ENCODE measurements around the gene CGNL1.

The CGNL1 gene

GRCh38 chr15:57375827-57376695, at the start of gene CGNL1:
CGNL1 (plus strand) TSS chr15:57376505; CDS start chr15:57438000, 61,495 bp downstream.
- no peak for DNase-seq (ENCODE audit: low read depth in 2 of 2)

GRCh38 chr15:57327985-57328471, 48.3 kb upstream of the CGNL1 start:
- DNase-seq (ENCODE audit: low read depth in 2 of 2): no peak

GRCh38 chr15:57328479-57328878, 47.8 kb upstream of the CGNL1 start:
- no peak for DNase-seq (ENCODE audit: low read depth in 2 of 2)

GRCh38 chr15:57328897-57329296, 47.4 kb upstream of the CGNL1 start:
- DNase-seq (ENCODE audit: low read depth in 2 of 2): no peak

DNA sequence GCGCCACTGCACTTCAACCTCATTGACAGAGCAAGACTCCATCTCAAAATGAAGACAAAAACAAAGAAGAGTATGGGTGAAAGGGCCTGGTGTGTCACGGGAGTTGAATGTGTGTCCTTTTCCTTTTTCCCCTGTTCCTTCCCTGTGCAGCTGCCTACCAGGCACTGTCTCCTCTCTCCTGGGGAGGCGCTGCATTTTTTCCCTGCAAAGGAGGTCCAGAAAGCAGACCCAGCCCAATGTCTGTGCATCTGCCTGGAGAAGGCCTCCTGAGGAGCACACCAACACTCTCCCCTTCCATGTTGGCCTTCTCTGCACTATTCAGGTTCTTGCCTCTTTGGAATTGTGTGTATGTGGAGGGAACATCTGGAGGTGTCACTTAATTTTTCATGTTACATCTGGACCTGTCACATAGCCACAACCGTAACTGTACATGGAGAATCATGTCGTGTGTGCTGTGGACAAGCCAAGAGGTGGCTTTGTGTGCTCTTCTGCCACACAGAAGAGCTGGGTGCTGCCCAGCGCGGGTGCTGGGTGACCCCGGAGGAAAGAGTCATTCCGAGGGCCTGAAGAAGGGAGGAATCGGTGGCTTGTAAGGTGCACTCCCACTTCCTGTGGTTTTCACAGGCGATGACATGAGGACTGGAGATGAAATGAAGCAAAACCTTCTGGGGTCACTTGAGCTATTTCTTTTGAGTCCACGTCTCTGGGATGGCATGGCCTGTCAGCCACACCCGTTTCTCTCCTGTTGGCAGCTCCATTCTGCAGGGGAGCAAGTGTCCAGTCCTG, 46.5 kb upstream of the CGNL1 start:
- DNase-seq (ENCODE audit: low read depth in 2 of 2): no peak

GRCh38 chr15:57330619-57331340, 45.5 kb upstream of the CGNL1 start:
- no peak for DNase-seq (ENCODE audit: low read depth in 2 of 2)

DNA sequence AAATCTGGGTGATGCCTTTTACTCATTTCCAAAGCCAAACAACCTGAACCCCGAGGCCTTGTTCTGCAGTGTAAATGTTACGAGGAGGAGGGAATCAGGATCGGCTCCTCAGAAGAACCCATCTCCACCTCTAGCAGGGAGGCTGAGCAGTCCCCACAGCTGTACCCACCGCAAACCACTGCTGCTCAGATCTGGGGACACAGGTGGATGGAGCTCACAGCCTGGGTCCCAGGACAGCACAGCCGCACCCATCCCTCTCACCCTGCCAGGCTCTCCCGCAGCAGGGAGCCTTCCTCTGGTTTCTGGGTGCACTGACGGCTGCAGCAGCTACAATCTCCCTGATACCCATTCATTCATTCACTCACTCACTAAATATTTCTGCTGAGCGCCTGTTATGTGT, 44.0 kb upstream of the CGNL1 start:
- DNase-seq (ENCODE audit: low read depth in 2 of 2): no peak

DNA sequence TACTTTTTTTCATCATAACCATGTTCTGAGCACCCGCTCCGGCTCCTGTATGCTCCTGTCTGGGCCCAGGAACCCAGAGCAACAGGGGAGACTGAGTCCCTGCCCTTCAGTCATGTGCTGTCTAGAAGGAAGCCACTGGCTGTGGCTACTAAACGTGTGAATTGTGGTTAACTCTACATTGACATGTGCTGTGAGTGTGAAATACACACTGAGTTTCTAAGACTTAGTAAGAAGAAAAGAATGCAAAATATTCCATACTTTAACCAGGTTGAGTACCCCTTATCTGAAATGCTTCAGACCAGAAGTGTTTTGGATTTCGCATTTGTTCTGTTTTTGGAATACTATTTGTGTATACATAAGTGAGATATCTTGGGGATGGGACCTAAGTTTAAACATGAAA, 42.8 kb upstream of the CGNL1 start:
- DNase-seq (ENCODE audit: low read depth in 2 of 2): no peak

GRCh38 chr15:57334257-57334656, 42.0 kb upstream of the CGNL1 start:
- no peak for DNase-seq (ENCODE audit: low read depth in 2 of 2)

- DNase-seq (ENCODE audit: low read depth in 2 of 2): no peak
Observed at GRCh38 chr15:57335293-57335715, 41.0 kb upstream of the CGNL1 start.

DNA sequence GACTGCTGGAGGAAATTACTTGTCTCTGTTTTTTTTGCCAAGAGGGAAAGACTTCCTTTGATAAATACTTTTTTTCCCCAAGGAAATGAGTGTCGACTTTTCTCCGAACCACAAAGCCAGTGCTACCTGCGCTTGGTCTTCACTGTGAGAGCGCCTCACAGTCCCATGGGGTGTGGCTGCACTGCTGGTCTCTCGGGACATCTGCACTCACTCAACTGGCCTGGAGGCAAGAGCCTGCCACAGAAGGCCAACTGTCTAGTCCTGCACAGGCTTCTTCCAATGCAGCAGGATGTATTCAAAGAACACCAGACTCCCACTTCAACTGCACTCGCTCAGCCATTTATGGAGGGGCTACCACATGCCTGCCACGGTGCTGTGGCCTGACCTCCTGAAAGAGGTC, 40.6 kb upstream of the CGNL1 start:
- DNase-seq (ENCODE audit: low read depth in 2 of 2): no peak

DNA sequence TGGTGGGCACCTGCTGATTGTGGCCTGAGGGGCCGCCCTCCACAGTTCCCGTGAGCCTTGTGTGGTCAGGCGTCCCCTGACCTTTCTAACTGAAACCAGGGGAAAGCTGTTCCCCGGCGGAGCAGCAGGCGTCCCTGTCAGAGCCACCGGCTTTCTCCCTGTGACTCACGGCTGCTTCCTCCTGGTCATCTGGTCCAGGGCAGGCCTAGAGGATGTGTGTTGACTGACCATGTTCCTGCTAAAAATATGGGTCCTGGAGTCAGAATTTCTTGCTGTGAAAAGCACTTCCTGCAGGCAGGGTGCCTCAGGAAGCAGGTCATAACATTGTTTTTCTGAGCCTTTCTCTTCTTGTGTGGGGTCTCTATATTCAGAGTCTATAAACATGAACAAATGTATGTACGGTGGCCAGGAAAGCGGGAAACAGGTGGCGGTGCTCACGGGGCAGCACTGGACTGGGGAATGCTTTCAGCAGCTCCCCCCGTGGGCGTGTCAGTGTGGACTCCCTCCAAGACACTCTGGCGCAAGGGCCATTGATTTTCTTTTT, 38.4 kb upstream of the CGNL1 start:
- no peak for DNase-seq (ENCODE audit: low read depth in 2 of 2)

DNA sequence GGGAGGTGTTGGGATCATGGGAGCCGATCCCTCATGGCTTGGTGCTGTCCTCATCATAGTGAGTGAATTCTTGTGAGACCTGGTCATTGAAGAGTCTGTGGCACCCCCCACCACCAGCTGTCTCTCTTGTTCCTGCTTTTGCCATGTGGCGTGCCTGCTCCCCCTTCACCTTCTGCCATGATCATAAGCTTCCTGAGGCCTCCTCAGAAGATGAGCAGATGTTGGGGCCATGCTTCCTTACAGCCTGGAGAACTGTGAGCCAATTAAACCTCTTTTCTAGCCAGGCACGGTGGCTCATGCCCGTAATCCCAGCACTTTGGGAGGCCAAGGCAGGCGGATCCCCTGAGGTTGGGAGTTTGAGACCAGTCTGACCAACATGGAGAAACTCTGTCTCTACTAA, 37.0 kb upstream of the CGNL1 start:
- no peak for DNase-seq (ENCODE audit: low read depth in 2 of 2)

GRCh38 chr15:57340682-57341259, 35.5 kb upstream of the CGNL1 start:
- peak; percentile 2 to 8 for DNase-seq (ENCODE audit: low read depth in 2 of 2)

DNA sequence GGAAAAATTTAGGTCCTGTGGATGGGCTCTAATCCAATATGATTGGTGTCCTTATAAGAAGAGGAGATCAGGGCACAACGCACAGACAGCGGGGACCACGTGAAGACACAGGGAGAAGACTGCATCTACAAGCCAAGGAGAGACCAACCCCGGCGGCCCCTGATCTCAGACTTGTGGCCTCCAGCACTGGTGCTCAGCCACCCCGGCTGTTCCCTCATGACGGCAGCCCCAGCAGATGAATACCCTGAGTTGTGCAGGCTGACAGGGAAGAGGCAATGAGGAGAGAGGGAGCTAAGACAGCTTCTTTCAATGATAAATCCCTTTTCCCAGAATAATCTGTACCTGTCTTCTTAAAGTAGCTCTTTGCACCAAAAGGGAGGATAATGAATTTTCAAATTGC, 33.3 kb upstream of the CGNL1 start:
- DNase-seq (ENCODE audit: low read depth in 2 of 2): no peak

DNA sequence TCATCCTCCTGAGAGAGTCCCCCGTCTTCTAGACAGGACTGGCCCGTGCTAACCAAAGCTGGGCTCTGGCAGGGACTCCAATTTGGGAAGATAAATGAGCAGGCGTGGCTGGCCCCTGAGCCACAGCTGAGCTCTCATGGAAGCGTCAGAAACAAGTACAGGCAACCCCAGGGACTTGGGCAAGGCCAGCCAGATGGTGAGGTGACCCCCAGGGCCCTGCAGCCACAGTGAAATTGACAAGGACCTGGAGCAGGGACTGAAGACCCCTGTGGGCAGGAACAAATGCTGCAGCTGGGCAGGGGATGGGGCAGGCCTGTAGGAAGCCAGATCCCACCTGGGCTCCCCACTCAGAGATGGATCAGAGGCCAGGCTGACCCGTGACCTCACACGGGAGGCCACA, 32.8 kb upstream of the CGNL1 start:
- DNase-seq (ENCODE audit: low read depth in 2 of 2): no peak

GRCh38 chr15:57344282-57344681, 32.0 kb upstream of the CGNL1 start:
- DNase-seq (ENCODE audit: low read depth in 2 of 2): no peak

DNA sequence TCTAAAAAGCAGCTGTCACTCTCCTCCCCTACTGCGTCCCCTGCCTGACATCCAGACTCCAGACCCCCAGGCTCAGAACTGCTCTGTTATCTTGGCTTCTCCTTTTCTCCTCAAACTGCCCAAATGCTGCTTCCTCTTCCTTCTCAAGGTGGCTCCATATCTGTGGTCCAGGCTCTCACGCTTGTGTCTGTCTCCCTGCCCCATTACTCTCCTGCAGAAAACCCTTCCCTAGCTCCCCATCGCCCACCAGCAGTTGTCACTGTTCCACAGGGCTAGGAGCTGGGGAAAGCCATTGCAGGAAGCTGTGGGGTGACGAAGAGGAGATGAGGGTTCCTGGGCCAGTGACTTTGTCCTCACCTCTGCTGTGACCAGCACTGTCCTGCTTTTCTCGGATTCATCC, 30.7 kb upstream of the CGNL1 start:
- no peak for DNase-seq (ENCODE audit: low read depth in 2 of 2)

GRCh38 chr15:57348081-57348480, 28.2 kb upstream of the CGNL1 start:
- DNase-seq (ENCODE audit: low read depth in 2 of 2): no peak

- no peak for DNase-seq (ENCODE audit: low read depth in 2 of 2)
Observed at GRCh38 chr15:57352535-57353316, 23.6 kb upstream of the CGNL1 start.

Data from activated CD4-positive, alpha-beta T cell treated with anti-CD3 and anti-CD28 coated beads for 24 hours (primary cell).